ENCODE measurements around the gene TNFAIP3.
A peak's percentile ranks its signal among the peaks of the same experiment; 100 is the strongest.

DNA sequence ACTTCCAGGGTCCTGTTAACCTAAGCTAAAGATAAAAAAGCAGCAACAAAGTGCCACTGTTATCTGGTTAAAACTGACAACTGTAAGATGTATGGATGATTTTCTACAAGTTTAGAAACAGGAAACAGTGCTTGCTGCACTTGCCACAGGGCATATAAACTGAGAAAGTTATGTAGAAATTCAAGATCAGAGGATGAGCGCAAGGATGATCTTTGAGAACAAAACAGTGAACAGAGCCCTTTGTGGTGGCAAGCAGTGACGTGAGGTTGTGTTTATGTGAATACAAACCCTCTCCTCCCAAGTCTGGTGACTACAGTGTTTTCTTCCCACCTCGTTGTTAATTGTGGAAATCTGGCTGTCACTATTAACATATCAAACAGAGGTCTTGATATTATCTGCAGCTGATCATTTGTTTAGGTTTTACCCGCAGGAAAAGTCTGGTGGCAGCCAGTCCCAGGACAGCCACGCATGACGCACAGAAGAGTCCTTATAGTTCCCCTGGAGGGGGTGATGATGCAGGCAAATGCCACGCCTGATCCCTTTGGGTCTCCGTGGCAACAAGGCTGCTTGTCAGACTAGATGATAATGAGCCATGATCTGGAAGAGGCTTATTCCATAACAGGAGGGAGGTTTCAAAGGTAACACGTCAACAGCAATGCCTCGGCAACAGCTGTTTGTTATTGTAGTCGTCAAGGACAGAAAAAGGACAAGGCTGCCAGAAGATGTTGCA lies 43.1 kb upstream of the TNFAIP3 start:
- TF ChIP-seq POLR2A (IDR thresholded peaks at IDR 0.05) (peak in 1 of 4 donors; percentile 26), EP300 (IDR thresholded peaks at IDR 0.05) (peak in 3 of 4 donors; percentile 65 to 91 (median 83))
